PC-3 (cell line): ENCODE results near the gene BPI. TPM values are rescaled to one million over a fixed set of nuclear protein-coding genes. Genes with fewer than 3 reads are reported as not detected.
A peak's percentile ranks its signal among the peaks of the same experiment; 100 is the strongest.

Experiments used
- ATAC-seq: fragments of 200-7000 bp; cut with Tn5 transposase; 2 replicates; pipeline ENCODE4 v1.9.1; 2020; ENCODE audit warnings: mild to moderate bottlenecking, moderate library complexity
- BruUV-seq: library from RNA; stranded (reverse); fragments of 400-500 nt; replicated peaks from 2 replicates; lab custom pipeline; 2021; lab: Mats Ljungman, UMichigan
- CTCF ChIA-PET: fragments of 300-600 bp; sonication (Branson Sonifier 250); formaldehyde crosslinking; loops from one replicate; lab custom pipeline; 2022; ENCODE audit warnings: antibody characterized with exemption; lab: Charles Lee
- POLR2A ChIA-PET: fragments of 300-600 bp; sonication (Branson Sonifier 250); formaldehyde crosslinking; loops from one replicate; lab custom pipeline; 2022; ENCODE audit warnings: antibody characterized with exemption; ENCODE audit not compliant: unreplicated experiment; lab: Charles Lee
- DNase-seq: peaks from one replicate; pipeline ENCODE4 v3.0.0-alpha.2; 2015
- H2AFZ ChIP-seq: fragments of 300-600 bp; sonication (generic); 2 replicates; pipeline ENCODE4 v1.6.0; 2016; ENCODE audit warnings: antibody characterized with exemption, low read length
- H3F3A ChIP-seq: fragments of 300-600 bp; sonication (generic); one replicate; pipeline ENCODE4 v1.6.0; 2017; ENCODE audit warnings: antibody characterized with exemption, low read length, control low read depth, mild to moderate bottlenecking; ENCODE audit not compliant: unreplicated experiment
- H3K27ac ChIP-seq: fragments of 300-600 bp; sonication (generic); 2 replicates; pipeline ENCODE4 v1.5.1; 2016; ENCODE audit warnings: mild to moderate bottlenecking, low read length
- H3K27me3 ChIP-seq: fragments of 300-600 bp; sonication (generic); 2 replicates; pipeline ENCODE4 v1.6.1; 2016; ENCODE audit warnings: low read length, mixed read lengths
- H3K36me3 ChIP-seq: fragments of 300-600 bp; sonication (generic); 2 replicates; pipeline ENCODE4 v1.6.1; 2016; ENCODE audit warnings: low read depth, mixed run types, low read length, mixed read lengths
- H3K4me1 ChIP-seq: fragments of 300-600 bp; sonication (generic); 2 replicates; pipeline ENCODE4 v1.5.1; 2016; ENCODE audit warnings: low read length; ENCODE audit not compliant: insufficient read depth
- H3K4me2 ChIP-seq: fragments of 300-600 bp; sonication (generic); 2 replicates; pipeline ENCODE4 v1.6.0; 2016; ENCODE audit warnings: low read length
- H3K4me3 ChIP-seq: fragments of 300-600 bp; sonication (generic); 2 replicates; pipeline ENCODE4 v1.5.1; 2016; ENCODE audit warnings: mild to moderate bottlenecking, low read length, mixed read lengths
- H3K79me2 ChIP-seq: fragments of 300-600 bp; sonication (generic); 2 replicates; pipeline ENCODE4 v1.6.1; 2017; ENCODE audit warnings: low read length, mixed read lengths
- H3K9ac ChIP-seq: fragments of 300-600 bp; sonication (generic); 2 replicates; pipeline ENCODE4 v1.6.0; 2016; ENCODE audit warnings: mild to moderate bottlenecking, low read length
- H3K9me2 ChIP-seq: fragments of 300-600 bp; sonication (generic); replicated peaks from 2 replicates; pipeline ENCODE4 v1.6.1; 2016; ENCODE audit warnings: mixed run types, low read length, mixed read lengths
- H3K9me3 ChIP-seq: fragments of 300-600 bp; sonication (generic); 2 replicates; pipeline ENCODE4 v1.6.1; 2016; ENCODE audit warnings: low read length, mixed read lengths
- H4K20me1 ChIP-seq: fragments of 300-600 bp; sonication (generic); 2 replicates; pipeline ENCODE4 v1.6.1; 2016; ENCODE audit warnings: low read length, mixed read lengths
- EZH2 ChIP-seq: fragments of 300-600 bp; sonication (generic); IDR thresholded peaks from one replicate; pipeline ENCODE4 v1.6.1; 2017; ENCODE audit warnings: antibody characterized with exemption, mild to moderate bottlenecking, low read length; ENCODE audit not compliant: unreplicated experiment
- EZH2phosphoT487 ChIP-seq: fragments of 300-600 bp; sonication (generic); IDR thresholded peaks from 2 replicates; pipeline ENCODE4 v1.6.1; 2018; ENCODE audit warnings: mild to moderate bottlenecking, antibody characterized with exemption, low read length, borderline replicate concordance
- intact Hi-C: fragments of 100-400 bp; cut with micrococcal nuclease; formaldehyde crosslinking; loops from 2 replicates; pipeline ENCODE4 v1.9.0; 2023
- total RNA-seq: library from RNA; depleted of rRNA; stranded (reverse); fragments of >200 nt; gene quantifications from 2 replicates; pipeline ENCODE4 v1.2.3, GENCODE V29; 2014
- TF ChIP-seq, protein P1 (sequence below): fragments of 300-600 bp; sonication (generic); conservative IDR thresholded peaks from 2 replicates; pipeline ENCODE4 v1.5.1; 2017; ENCODE audit warnings: antibody characterized with exemption, low read depth, mild to moderate bottlenecking, low read length

Gene BPI
- total RNA-seq, 1 experiment from 2014 or later: not detected

DNA sequence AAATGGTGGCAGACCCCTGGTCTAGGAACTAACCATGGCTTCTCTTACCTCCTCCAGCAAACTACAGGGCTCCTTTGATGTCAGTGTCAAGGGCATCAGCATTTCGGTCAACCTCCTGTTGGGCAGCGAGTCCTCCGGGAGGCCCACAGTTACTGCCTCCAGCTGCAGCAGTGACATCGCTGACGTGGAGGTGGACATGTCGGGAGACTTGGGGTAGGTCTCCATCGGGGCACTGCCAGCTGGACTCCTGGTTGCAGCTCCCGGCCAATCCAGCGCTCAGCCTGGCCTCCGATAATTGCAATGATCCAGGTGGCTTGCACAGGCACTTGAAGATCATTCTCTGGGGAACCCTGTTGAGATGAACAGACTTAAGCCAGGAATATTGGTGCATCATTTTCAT, 50.3 kb downstream of the BPI start:
- Histone ChIP-seq H3K4me1 (peaks cover 12% of the 10 kb centered on the region), H3K9ac (no peak overlapping the region), H3K36me3 (no peaks in the 10 kb centered on the region), H3K27me3 (no peaks in the 10 kb centered on the region), H3K27ac (no peak overlapping the region), H2AFZ (no peak overlapping the region), H4K20me1 (no peaks in the 10 kb centered on the region), H3K79me2 (no peaks in the 10 kb centered on the region), H3K9me2 (no peaks in the 10 kb centered on the region), H3K9me3 (no peaks in the 10 kb centered on the region), H3K4me2 (no peak overlapping the region), H3K4me3 (no peak overlapping the region), H3F3A (no peaks in the 10 kb centered on the region)
- intact Hi-C loops: no loop called here
- ATAC-seq: no peak
- TF ChIP-seq EZH2 (no peak), EZH2phosphoT487 (no peak)
- TF ChIP-seq, protein P1, sequence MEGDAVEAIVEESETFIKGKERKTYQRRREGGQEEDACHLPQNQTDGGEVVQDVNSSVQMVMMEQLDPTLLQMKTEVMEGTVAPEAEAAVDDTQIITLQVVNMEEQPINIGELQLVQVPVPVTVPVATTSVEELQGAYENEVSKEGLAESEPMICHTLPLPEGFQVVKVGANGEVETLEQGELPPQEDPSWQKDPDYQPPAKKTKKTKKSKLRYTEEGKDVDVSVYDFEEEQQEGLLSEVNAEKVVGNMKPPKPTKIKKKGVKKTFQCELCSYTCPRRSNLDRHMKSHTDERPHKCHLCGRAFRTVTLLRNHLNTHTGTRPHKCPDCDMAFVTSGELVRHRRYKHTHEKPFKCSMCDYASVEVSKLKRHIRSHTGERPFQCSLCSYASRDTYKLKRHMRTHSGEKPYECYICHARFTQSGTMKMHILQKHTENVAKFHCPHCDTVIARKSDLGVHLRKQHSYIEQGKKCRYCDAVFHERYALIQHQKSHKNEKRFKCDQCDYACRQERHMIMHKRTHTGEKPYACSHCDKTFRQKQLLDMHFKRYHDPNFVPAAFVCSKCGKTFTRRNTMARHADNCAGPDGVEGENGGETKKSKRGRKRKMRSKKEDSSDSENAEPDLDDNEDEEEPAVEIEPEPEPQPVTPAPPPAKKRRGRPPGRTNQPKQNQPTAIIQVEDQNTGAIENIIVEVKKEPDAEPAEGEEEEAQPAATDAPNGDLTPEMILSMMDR: no peak
- ChIA-PET CTCF (no interaction called here), POLR2A (no interaction called here)
- BruUV-seq: no TSS peak
- DNase-seq: no peak

DNA sequence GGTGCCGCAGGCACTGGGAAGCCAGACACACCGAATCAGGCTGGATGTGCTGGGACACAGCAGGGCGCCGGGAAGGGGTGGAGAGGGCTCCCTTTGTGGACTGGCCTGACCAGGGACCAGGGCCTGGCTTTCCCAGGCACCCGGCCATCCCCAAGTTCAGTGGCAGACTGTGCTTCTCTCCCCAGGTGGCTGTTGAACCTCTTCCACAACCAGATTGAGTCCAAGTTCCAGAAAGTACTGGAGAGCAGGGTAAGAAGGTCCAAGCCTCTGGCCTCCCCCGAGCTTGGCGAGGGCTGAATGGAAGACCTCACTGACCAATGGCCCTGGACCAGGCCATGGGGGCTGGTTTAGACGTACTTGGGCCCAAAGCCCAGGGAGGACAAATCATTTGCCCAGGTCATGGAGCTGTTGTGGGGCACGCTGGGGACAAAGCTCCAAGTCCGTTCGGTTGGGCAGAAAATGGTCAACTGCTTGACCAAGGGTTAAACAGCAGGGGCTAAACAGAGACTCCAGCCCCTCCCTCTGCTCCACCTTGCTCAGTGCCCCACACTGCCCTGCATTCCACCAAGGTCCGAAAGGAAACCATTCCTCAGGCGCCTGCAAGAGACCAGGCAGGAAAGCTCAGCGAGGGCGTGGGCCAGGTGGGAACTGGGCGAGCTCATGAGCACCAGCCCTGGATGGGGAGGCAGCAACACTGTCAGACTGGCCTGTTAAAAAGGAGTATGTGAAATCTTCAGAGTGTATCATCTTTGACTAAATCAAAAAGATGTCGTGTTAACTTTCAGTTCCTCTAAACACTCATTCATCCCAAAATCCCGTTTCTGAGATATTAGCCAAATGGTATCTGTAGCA, 51.4 kb downstream of the BPI start:
- CTCF ChIA-PET: no interaction called here
- TF ChIP-seq EZH2: no peak
- TF ChIP-seq, protein P1: no peak
- no peak for TF ChIP-seq EZH2phosphoT487
- H2AFZ ChIP-seq: no peak overlapping the region

GRCh38 chr20:38357653-38358207, 53.8 kb downstream of the BPI start:
- no peak overlapping the region for H2AFZ ChIP-seq
- CTCF ChIA-PET: no interaction called here
- H3K4me1 ChIP-seq: peaks cover 12% of the 10 kb centered on the region
- ATAC-seq: no peak
- H3K27me3 ChIP-seq: no peaks in the 10 kb centered on the region
- no peaks in the 10 kb centered on the region for H3K36me3 ChIP-seq
- no peak overlapping the region for H3K9ac ChIP-seq
- no peaks in the 10 kb centered on the region for H3K9me2 ChIP-seq
- H3K4me3 ChIP-seq: no peak overlapping the region
- no peaks in the 10 kb centered on the region for H3K9me3 ChIP-seq
- POLR2A ChIA-PET: no interaction called here
- no peak overlapping the region for H3K4me2 ChIP-seq
- no peak overlapping the region for H3K27ac ChIP-seq
- TF ChIP-seq EZH2 (no peak), EZH2phosphoT487 (no peak)
- TF ChIP-seq, protein P1: no peak
- no peaks in the 10 kb centered on the region for H3F3A ChIP-seq
- peak; percentile 60 for DNase-seq
- BruUV-seq: no TSS peak
- no peaks in the 10 kb centered on the region for H3K79me2 ChIP-seq
- H4K20me1 ChIP-seq: no peaks in the 10 kb centered on the region
- intact Hi-C loops: no loop called here

More for the DNA sequence above, 51.4 kb downstream of the BPI start:
- Histone ChIP-seq H4K20me1 (no peaks in the 10 kb centered on the region), H3K79me2 (no peaks in the 10 kb centered on the region), H3K36me3 (no peaks in the 10 kb centered on the region), H3F3A (no peaks in the 10 kb centered on the region), H3K4me1 (peaks cover 12% of the 10 kb centered on the region), H3K9me3 (no peaks in the 10 kb centered on the region), H3K9ac (no peak overlapping the region), H3K4me3 (no peak overlapping the region), H3K4me2 (no peak overlapping the region), H3K27me3 (no peaks in the 10 kb centered on the region), H3K27ac (no peak overlapping the region), H3K9me2 (no peaks in the 10 kb centered on the region)
- ATAC-seq: no peak
- intact Hi-C loops: no loop called here
- DNase-seq: no peak
- POLR2A ChIA-PET: no interaction called here
- BruUV-seq: no TSS peak
